GM23248 (cell line): ENCODE data around the gene PRAMEF12.

Experiments
- EZH2 ChIP-seq: fragments of 200-600 bp; sonication (generic); IDR thresholded peaks from 2 replicates; pipeline ENCODE4 v1.6.1; 2018; ENCODE audit warnings: antibody characterized with exemption, mild to moderate bottlenecking; ENCODE audit not compliant: insufficient read depth, poor library complexity, severe bottlenecking
- EZH2phosphoT487 ChIP-seq: fragments of 200-600 bp; sonication (generic); IDR thresholded peaks from 2 replicates; pipeline ENCODE4 v1.6.1; 2018; ENCODE audit warnings: antibody characterized with exemption, moderate library complexity, mild to moderate bottlenecking, low read depth; ENCODE audit not compliant: insufficient read depth

GRCh38 chr1:12741946-12742345 is 31.6 kb upstream of the PRAMEF12 start:
- TF ChIP-seq EZH2 (no peak), EZH2phosphoT487 (no peak)
